Measurements from ENCODE around the gene RFX2.

The RFX2 gene

GRCh38 chr19:5956728-5957127, 153.6 kb downstream of the RFX2 start:
- TF ChIP-seq JUND (IDR thresholded peaks at IDR 0.05; ENCODE audit: low read depth): no peak
- in situ Hi-C loops (cut with HindIII; ENCODE audit: low pct_unique_long_range_greater_than_20kb, low sequenced_read_pairs): no loop called here
- DNase-seq (ENCODE audit: low read depth in 1 of 2, low spot score in 1 of 2): no peak

GRCh38 chr19:5956323-5956722, 154.0 kb downstream of the RFX2 start:
- DNase-seq (ENCODE audit: low read depth in 1 of 2, low spot score in 1 of 2): no peak
- in situ Hi-C loops (cut with HindIII; ENCODE audit: low pct_unique_long_range_greater_than_20kb, low sequenced_read_pairs): no loop called here
- no peak for TF ChIP-seq JUND (IDR thresholded peaks at IDR 0.05; ENCODE audit: low read depth)

- in situ Hi-C loops (cut with HindIII; ENCODE audit: low pct_unique_long_range_greater_than_20kb, low sequenced_read_pairs): no loop called here
- DNase-seq (ENCODE audit: low read depth in 1 of 2, low spot score in 1 of 2): no peak
- TF ChIP-seq JUND (IDR thresholded peaks at IDR 0.05; ENCODE audit: low read depth): no peak
These were observed 154.7 kb downstream of the RFX2 start for GRCh38 chr19:5955636-5955935.

- in situ Hi-C loops (cut with HindIII; ENCODE audit: low pct_unique_long_range_greater_than_20kb, low sequenced_read_pairs): no loop called here
- DNase-seq (ENCODE audit: low read depth in 1 of 2, low spot score in 1 of 2): no peak
- TF ChIP-seq JUND (IDR thresholded peaks at IDR 0.05; ENCODE audit: low read depth): no peak
These were observed 156.0 kb downstream of the RFX2 start for GRCh38 chr19:5954293-5954692.

- no peak for TF ChIP-seq JUND (IDR thresholded peaks at IDR 0.05; ENCODE audit: low read depth)
- DNase-seq (ENCODE audit: low read depth in 1 of 2, low spot score in 1 of 2): no peak
- in situ Hi-C loops (cut with HindIII; ENCODE audit: low pct_unique_long_range_greater_than_20kb, low sequenced_read_pairs): no loop called here
These were observed 156.6 kb downstream of the RFX2 start for GRCh38 chr19:5953680-5954213.

- no peak for TF ChIP-seq JUND (IDR thresholded peaks at IDR 0.05; ENCODE audit: low read depth)
- no peak for DNase-seq (ENCODE audit: low read depth in 1 of 2, low spot score in 1 of 2)
- in situ Hi-C loops (cut with HindIII; ENCODE audit: low pct_unique_long_range_greater_than_20kb, low sequenced_read_pairs): no loop called here
These were observed 157.2 kb downstream of the RFX2 start for GRCh38 chr19:5953030-5953589.

GRCh38 chr19:5952193-5953029, 157.9 kb downstream of the RFX2 start:
- TF ChIP-seq JUND (IDR thresholded peaks at IDR 0.05; ENCODE audit: low read depth): no peak
- in situ Hi-C loops (cut with HindIII; ENCODE audit: low pct_unique_long_range_greater_than_20kb, low sequenced_read_pairs): no loop called here
- DNase-seq (ENCODE audit: low read depth in 1 of 2, low spot score in 1 of 2): no peak

GRCh38 chr19:5951338-5951861, 158.9 kb downstream of the RFX2 start:
- TF ChIP-seq JUND (IDR thresholded peaks at IDR 0.05; ENCODE audit: low read depth): no peak
- DNase-seq (ENCODE audit: low read depth in 1 of 2, low spot score in 1 of 2): no peak
- in situ Hi-C loops (cut with HindIII; ENCODE audit: low pct_unique_long_range_greater_than_20kb, low sequenced_read_pairs): no loop called here

GRCh38 chr19:5950741-5951140, 159.6 kb downstream of the RFX2 start:
- no peak for TF ChIP-seq JUND (IDR thresholded peaks at IDR 0.05; ENCODE audit: low read depth)
- in situ Hi-C loops (cut with HindIII; ENCODE audit: low pct_unique_long_range_greater_than_20kb, low sequenced_read_pairs): no loop called here

GRCh38 chr19:5949792-5950305, 160.5 kb downstream of the RFX2 start:
- in situ Hi-C loops (cut with HindIII; ENCODE audit: low pct_unique_long_range_greater_than_20kb, low sequenced_read_pairs): no loop called here
- no peak for TF ChIP-seq JUND (IDR thresholded peaks at IDR 0.05; ENCODE audit: low read depth)
- no peak for DNase-seq (ENCODE audit: low read depth in 1 of 2, low spot score in 1 of 2)

More at GRCh38 chr19:5950741-5951140, 159.6 kb downstream of the RFX2 start:
- no peak for DNase-seq (ENCODE audit: low read depth in 1 of 2, low spot score in 1 of 2)

- TF ChIP-seq JUND (IDR thresholded peaks at IDR 0.05; ENCODE audit: low read depth): no peak
- in situ Hi-C loops (cut with HindIII; ENCODE audit: low pct_unique_long_range_greater_than_20kb, low sequenced_read_pairs): no loop called here
- no peak for DNase-seq (ENCODE audit: low read depth in 1 of 2, low spot score in 1 of 2)
These were observed 161.3 kb downstream of the RFX2 start for GRCh38 chr19:5948752-5949564.

- no peak for TF ChIP-seq JUND (IDR thresholded peaks at IDR 0.05; ENCODE audit: low read depth)
- DNase-seq (ENCODE audit: low read depth in 1 of 2, low spot score in 1 of 2): no peak
- in situ Hi-C loops (cut with HindIII; ENCODE audit: low pct_unique_long_range_greater_than_20kb, low sequenced_read_pairs): no loop called here
These were observed 162.9 kb downstream of the RFX2 start for GRCh38 chr19:5947435-5947834.

All from T47D (cell line).